Chondrocyte (in vitro differentiated cells): ENCODE results near the gene RTL1. TPM values are rescaled to one million over a fixed set of nuclear protein-coding genes. Genes with fewer than 3 reads are reported as not detected.
A peak's percentile ranks its signal among the peaks of the same experiment; 100 is the strongest.

ENCODE experiments used
- DNase-seq: peaks from one replicate; pipeline ENCODE4 v3.0.0; 2021; ENCODE audit warnings: mixed read lengths, low spot score
- H3K27ac Mint-ChIP-seq: one replicate; pipeline ENCODE4 v1.8.0; 2021; ENCODE audit warnings: mild to moderate bottlenecking, moderate library complexity, mixed read lengths; ENCODE audit not compliant: unreplicated experiment
- H3K27me3 Mint-ChIP-seq: 2 replicates; pipeline ENCODE4 v1.8.0; 2021; ENCODE audit warnings: low read depth, mixed read lengths
- H3K36me3 Mint-ChIP-seq: 2 replicates; pipeline ENCODE4 v1.8.0; 2021; ENCODE audit warnings: low read depth, mixed read lengths
- H3K4me1 Mint-ChIP-seq: 2 replicates; pipeline ENCODE4 v1.8.0; 2021; ENCODE audit warnings: low read depth, mild to moderate bottlenecking, mixed read lengths
- H3K4me3 Mint-ChIP-seq: one replicate; pipeline ENCODE4 v1.8.0; 2021; ENCODE audit warnings: mild to moderate bottlenecking, moderate library complexity, mixed read lengths; ENCODE audit not compliant: unreplicated experiment
- H3K9me3 Mint-ChIP-seq: 2 replicates; pipeline ENCODE4 v1.8.0; 2021; ENCODE audit warnings: low read depth, mixed read lengths
- CTCF ChIP-seq: fragments of 200-600 bp; sonication (generic); IDR thresholded peaks from 2 replicates; pipeline ENCODE4 v1.5.0; 2021; ENCODE audit warnings: antibody characterized with exemption, mild to moderate bottlenecking, moderate library complexity
- total RNA-seq: library from RNA; stranded (reverse); gene quantifications from 3 replicates; pipeline ENCODE4 v1.2.1, GENCODE V29; 2021

RTL1 gene
- total RNA-seq, 1 donor from 2014 or later = 0.02 TPM

GRCh38 chr14:100906420-100906819 is 2.9 kb upstream of the RTL1 start:
- Mint-ChIP-seq H3K27ac (no peak overlapping the region), H3K4me1 (peaks cover 11% of the 10 kb centered on the region), H3K36me3 (peaks cover 2% of the 10 kb centered on the region), H3K27me3 (peaks cover 47% of the 10 kb centered on the region), H3K9me3 (no peaks in the 10 kb centered on the region), H3K4me3 (no peak overlapping the region)
- peak; percentile 53 for TF ChIP-seq CTCF
- peak; percentile 51 for DNase-seq

GRCh38 chr14:100905166-100905565 is 1.6 kb upstream of the RTL1 start:
- H3K4me1 Mint-ChIP-seq = peaks cover 18% of the 10 kb centered on the region
- no peak for TF ChIP-seq CTCF
- peak overlapping the region; percentile 76 for H3K4me3 Mint-ChIP-seq
- H3K36me3 Mint-ChIP-seq = peaks cover 2% of the 10 kb centered on the region
- DNase-seq = peak; percentile 60
- H3K27ac Mint-ChIP-seq = no peak overlapping the region
- no peaks in the 10 kb centered on the region for H3K9me3 Mint-ChIP-seq
- H3K27me3 Mint-ChIP-seq = peaks cover 57% of the 10 kb centered on the region

- H3K36me3 Mint-ChIP-seq = peaks cover 2% of the 10 kb centered on the region
- H3K27ac Mint-ChIP-seq = no peak overlapping the region
- peak; percentile 76 for DNase-seq
- peak overlapping the region; percentile 76 for H3K4me3 Mint-ChIP-seq
- peaks cover 60% of the 10 kb centered on the region for H3K27me3 Mint-ChIP-seq
- H3K9me3 Mint-ChIP-seq = no peaks in the 10 kb centered on the region
- peak; percentile 76 for TF ChIP-seq CTCF
- peaks cover 24% of the 10 kb centered on the region for H3K4me1 Mint-ChIP-seq
These were observed 975 bp upstream of the RTL1 start for GRCh38 chr14:100904307-100905087.

GRCh38 chr14:100903134-100903468 is 421 bp downstream of the RTL1 start:
- Mint-ChIP-seq H3K4me1 (peaks cover 29% of the 10 kb centered on the region), H3K9me3 (no peaks in the 10 kb centered on the region), H3K4me3 (no peak overlapping the region), H3K27ac (no peak overlapping the region), H3K27me3 (peaks cover 67% of the 10 kb centered on the region), H3K36me3 (peaks cover 2% of the 10 kb centered on the region)
- peak; percentile 42 for DNase-seq
- no peak for TF ChIP-seq CTCF

- Mint-ChIP-seq H3K27ac (no peak overlapping the region), H3K4me3 (no peak overlapping the region)
- TF ChIP-seq CTCF = peak; percentile 44
These were observed 1.0 kb downstream of the RTL1 start for GRCh38 chr14:100902295-100903133.

More at GRCh38 chr14:100902295-100903133, 1.0 kb downstream of the RTL1 start:
- peaks cover 29% of the 10 kb centered on the region for H3K4me1 Mint-ChIP-seq
- DNase-seq = peak; percentile 47
- H3K9me3 Mint-ChIP-seq = no peaks in the 10 kb centered on the region
- peaks cover 2% of the 10 kb centered on the region for H3K36me3 Mint-ChIP-seq
- H3K27me3 Mint-ChIP-seq = peaks cover 64% of the 10 kb centered on the region
